Measurements from ENCODE around the gene TMEM132D. TPM values are rescaled to one million over a fixed set of nuclear protein-coding genes. Genes with fewer than 3 reads are reported as not detected.

The TMEM132D gene
- total and polyA plus RNA-seq, 8 donors = 0.26 to 2.5 (median 0.88) TPM; not detected in 1

DNA sequence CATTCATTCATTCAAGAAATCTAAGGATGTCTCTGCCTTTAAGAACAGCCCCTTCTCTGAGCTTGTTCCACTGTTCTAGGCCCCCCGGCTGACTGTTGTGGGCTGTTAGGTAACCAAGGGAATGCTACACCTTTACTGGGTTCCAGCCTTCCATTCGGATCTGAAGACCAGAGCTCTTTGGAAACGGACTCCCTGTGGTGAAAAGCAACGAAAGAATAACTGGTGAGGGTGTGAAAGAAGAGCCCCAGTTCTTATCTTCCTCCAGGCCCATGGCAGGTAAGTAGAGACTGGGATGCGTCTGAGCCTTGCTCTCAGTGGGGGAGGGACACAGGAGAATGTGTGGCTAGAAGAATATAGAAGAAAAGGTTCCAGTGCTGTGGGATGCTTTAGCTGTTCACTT, 207.4 kb downstream of the TMEM132D start:
- Histone ChIP-seq H3K27ac (no peak overlapping the region), H3K9me3 (peaks cover 0 to 10% of the 10 kb centered on the region in 2 donors), H3K36me3 (no peaks in the 10 kb centered on the region), H3K4me3 (no peak overlapping the region), H3K4me1 (no peaks in the 10 kb centered on the region), H3K27me3 (no peaks in the 10 kb centered on the region)
- TF ChIP-seq, protein P1, sequence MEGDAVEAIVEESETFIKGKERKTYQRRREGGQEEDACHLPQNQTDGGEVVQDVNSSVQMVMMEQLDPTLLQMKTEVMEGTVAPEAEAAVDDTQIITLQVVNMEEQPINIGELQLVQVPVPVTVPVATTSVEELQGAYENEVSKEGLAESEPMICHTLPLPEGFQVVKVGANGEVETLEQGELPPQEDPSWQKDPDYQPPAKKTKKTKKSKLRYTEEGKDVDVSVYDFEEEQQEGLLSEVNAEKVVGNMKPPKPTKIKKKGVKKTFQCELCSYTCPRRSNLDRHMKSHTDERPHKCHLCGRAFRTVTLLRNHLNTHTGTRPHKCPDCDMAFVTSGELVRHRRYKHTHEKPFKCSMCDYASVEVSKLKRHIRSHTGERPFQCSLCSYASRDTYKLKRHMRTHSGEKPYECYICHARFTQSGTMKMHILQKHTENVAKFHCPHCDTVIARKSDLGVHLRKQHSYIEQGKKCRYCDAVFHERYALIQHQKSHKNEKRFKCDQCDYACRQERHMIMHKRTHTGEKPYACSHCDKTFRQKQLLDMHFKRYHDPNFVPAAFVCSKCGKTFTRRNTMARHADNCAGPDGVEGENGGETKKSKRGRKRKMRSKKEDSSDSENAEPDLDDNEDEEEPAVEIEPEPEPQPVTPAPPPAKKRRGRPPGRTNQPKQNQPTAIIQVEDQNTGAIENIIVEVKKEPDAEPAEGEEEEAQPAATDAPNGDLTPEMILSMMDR (IDR thresholded peaks at IDR 0.05) = no peak
- DNase-seq (no peak), ATAC-seq (no peak)
- intact Hi-C loops (cut with DNase I) = no loop called here

DNA sequence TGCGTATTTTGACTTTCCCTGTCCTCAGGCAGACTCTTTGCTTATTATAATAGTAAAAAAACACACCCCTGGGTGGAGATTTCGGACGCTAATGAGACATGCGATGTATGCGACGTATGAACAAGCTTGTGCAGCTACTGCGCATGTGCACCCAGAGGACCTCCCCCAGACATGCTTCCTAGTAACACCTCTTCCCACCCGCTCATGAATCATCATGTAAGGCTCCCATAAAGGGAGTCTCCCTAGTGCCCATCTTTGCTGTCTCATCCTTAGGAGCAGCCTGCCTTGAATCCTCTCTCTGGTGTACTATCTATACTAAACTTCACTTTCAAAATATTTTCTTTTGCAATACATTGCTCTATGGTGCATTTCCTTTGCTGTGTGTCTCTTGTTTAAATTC, 210.1 kb downstream of the TMEM132D start:
- TF ChIP-seq, protein P1 (IDR thresholded peaks at IDR 0.05) = no peak
- intact Hi-C loops (cut with DNase I) = no loop called here
- peaks cover 0 to 6% of the 10 kb centered on the region in 2 donors for H3K9me3 ChIP-seq
- ATAC-seq (no peak), DNase-seq (no peak)
- H3K27ac ChIP-seq = no peak overlapping the region
- no peak overlapping the region for H3K4me3 ChIP-seq
- H3K4me1 ChIP-seq = no peaks in the 10 kb centered on the region
- no peaks in the 10 kb centered on the region for H3K36me3 ChIP-seq
- H3K27me3 ChIP-seq = no peaks in the 10 kb centered on the region

DNA sequence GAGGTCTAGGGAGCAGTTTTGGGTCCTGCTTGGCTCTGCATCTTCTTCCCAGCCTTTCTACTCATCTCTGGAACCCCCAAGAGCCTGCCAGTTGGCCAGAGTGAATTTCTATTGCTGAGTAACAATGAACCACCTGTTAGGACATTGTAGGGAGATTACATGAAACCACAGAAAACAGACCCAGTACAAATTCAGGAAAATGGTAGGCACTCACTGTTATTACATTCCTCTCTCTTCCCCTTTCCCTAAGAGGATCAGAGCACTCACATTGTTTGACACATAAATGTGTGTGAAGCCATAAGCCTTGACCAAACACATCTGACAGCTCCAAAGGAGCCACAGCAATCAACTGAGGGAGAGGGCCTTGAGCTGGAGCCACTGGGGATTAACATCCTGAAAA, 216.1 kb downstream of the TMEM132D start:
- Histone ChIP-seq H3K27ac (no peak overlapping the region), H3K27me3 (no peaks in the 10 kb centered on the region), H3K4me1 (no peaks in the 10 kb centered on the region), H3K4me3 (no peak overlapping the region), H3K9me3 (peaks cover 0 to 29% of the 10 kb centered on the region in 2 donors), H3K36me3 (no peaks in the 10 kb centered on the region)
- DNase-seq (no peak), ATAC-seq (no peak)
- TF ChIP-seq, protein P1 (IDR thresholded peaks at IDR 0.05) = no peak
- intact Hi-C loops (cut with DNase I) = no loop called here

DNA sequence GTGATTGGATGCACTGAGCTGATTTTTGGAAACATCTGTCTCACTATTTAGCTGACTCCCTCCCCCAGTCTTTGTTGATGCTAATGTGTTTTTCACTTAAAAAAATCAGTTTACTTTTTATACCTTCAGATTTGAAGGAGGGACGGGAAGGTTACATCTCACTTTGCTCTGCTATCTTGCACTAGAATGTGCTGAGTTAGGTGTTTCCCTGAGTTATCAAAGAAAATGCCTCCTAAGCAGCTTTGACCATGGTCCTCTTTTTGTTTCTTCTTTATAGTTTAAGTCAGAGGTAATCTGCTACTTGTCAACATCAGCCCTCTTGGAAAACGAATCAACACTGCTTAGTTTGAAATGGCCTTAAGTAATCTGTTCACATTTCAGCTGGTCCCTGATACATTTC, 222.0 kb downstream of the TMEM132D start:
- TF ChIP-seq, protein P1 (IDR thresholded peaks at IDR 0.05) = no peak
- H3K27me3 ChIP-seq = no peaks in the 10 kb centered on the region
- intact Hi-C loops (cut with DNase I) = no loop called here
- no peaks in the 10 kb centered on the region for H3K36me3 ChIP-seq
- no peak for ATAC-seq
- no peak for DNase-seq
- H3K4me3 ChIP-seq = no peak overlapping the region
- H3K27ac ChIP-seq = no peak overlapping the region
- no peaks in the 10 kb centered on the region for H3K4me1 ChIP-seq
- peaks cover 0 to 59% of the 10 kb centered on the region in 2 donors for H3K9me3 ChIP-seq

DNA sequence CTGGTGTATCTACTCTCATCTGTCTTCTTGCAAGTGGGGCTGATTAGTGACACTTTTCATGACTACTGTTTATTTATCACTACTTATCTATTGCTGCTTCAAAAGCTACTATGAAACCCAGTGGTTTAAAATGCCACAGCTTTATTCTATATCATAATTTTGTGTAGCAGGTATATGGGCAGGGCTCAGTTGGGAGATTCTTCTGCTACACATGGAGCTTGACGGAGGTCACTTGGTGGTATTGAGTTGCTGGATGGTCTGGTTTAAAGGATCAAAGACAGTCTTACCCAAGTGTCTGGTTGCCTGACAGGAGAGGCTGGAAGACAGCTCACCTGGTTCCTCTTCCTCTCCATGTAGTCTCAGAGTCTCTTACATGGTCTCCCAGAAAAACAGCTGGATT, 222.7 kb downstream of the TMEM132D start:
- H3K36me3 ChIP-seq = no peaks in the 10 kb centered on the region
- H3K4me1 ChIP-seq = no peaks in the 10 kb centered on the region
- peaks cover 0 to 59% of the 10 kb centered on the region in 2 donors for H3K9me3 ChIP-seq
- no peaks in the 10 kb centered on the region for H3K27me3 ChIP-seq
- no peak overlapping the region for H3K4me3 ChIP-seq
- intact Hi-C loops (cut with DNase I) = no loop called here
- TF ChIP-seq, protein P1 (IDR thresholded peaks at IDR 0.05) = no peak
- DNase-seq = no peak
- no peak for ATAC-seq
- no peak overlapping the region for H3K27ac ChIP-seq
